Prostate gland (tissue), 2 donors: ENCODE measurements around the gene DPP10. TPM values are rescaled to one million over a fixed set of nuclear protein-coding genes. Genes with fewer than 3 reads are reported as not detected.

Experiments
- DNase-seq: peaks from one replicate; pipeline ENCODE4 v3.0.0-alpha.2; 2019; ENCODE audit warnings: low spot score
- H3K27ac ChIP-seq, 2 donors: fragments of 200-600 bp; sonication (generic); 2 replicates each; pipeline ENCODE4 v1.5.1; 2017 to 2019
- H3K27me3 ChIP-seq: fragments of 200-600 bp; sonication (generic); replicated peaks from 2 replicates; pipeline ENCODE4 v1.5.1; 2019; ENCODE audit not compliant: insufficient read depth
- H3K36me3 ChIP-seq, 2 donors: fragments of 200-600 bp; sonication (generic); 1 replicate in 1 of 2; 2 replicates in 1 of 2; pipeline versions ENCODE4 v1.5.1 to v1.8.1; 2017 to 2019
- H3K4me1 ChIP-seq: fragments of 200-600 bp; sonication (generic); replicated peaks from 2 replicates; pipeline ENCODE4 v1.5.1; 2019
- H3K4me3 ChIP-seq, 2 donors: fragments of 200-600 bp; sonication (generic); 2 replicates each; pipeline ENCODE4 v1.5.1; 2017 to 2019
- H3K9me3 ChIP-seq: fragments of 200-600 bp; sonication (generic); 2 replicates; pipeline ENCODE4 v1.5.1; 2017
- CTCF ChIP-seq, 4 experiments: fragments of 200-600 bp in 2 of 4; fragments of 450-650 bp in 2 of 4; sonication (generic) in 2 of 4; IDR thresholded peaks; 1 replicate in 3 of 4; 2 replicates in 1 of 4; pipeline ENCODE4 v1.5.1; 2016 to 2019; ENCODE audit warnings: antibody characterized with exemption in 4 of 4, mild to moderate bottlenecking in 2 of 4, moderate library complexity in 2 of 4
- POLR2A ChIP-seq: fragments of 450-650 bp; IDR thresholded peaks from one replicate; pipeline ENCODE4 v1.6.1; 2016; ENCODE audit warnings: antibody characterized with exemption, mild to moderate bottlenecking
- POLR2AphosphoS5 ChIP-seq: sonication (generic); formaldehyde crosslinking; IDR thresholded peaks from one replicate; pipeline ENCODE4 v1.6.1; 2017; ENCODE audit warnings: antibody characterized with exemption
- WGBS: methylation state at CpG from one replicate; pipeline ENCODE4 v1.1.5; 2018; 5-methylcytosine and 5-hydroxymethylcytosine counted together
- intact Hi-C: fragments of 100-400 bp; cut with DNase I; formaldehyde crosslinking; loops from one replicate; pipeline ENCODE4 v1.14.2; 2022
- total RNA-seq, 2 donors: library from RNA; depleted of rRNA; stranded (reverse); fragments of >200 nt; gene quantifications; one replicate each; pipeline ENCODE4 v1.1.0, GENCODE V29; 2016

DPP10 gene
- total RNA-seq, 2 donors from 2014 or later: 5.1 TPM; not detected in 1

GRCh38 chr2:114580691-114581090, 138.2 kb downstream of the DPP10 start:
- no peaks in the 10 kb centered on the region for H3K4me1 ChIP-seq
- H3K4me3 ChIP-seq: no peak overlapping the region
- no peaks in the 10 kb centered on the region for H3K36me3 ChIP-seq
- intact Hi-C loops: no loop called here
- WGBS: 50% methylated on average over 6 of the region's 6 CpGs
- no peaks in the 10 kb centered on the region for H3K27me3 ChIP-seq
- no peaks in the 10 kb centered on the region for H3K9me3 ChIP-seq
- TF ChIP-seq POLR2AphosphoS5 (no peak), CTCF (IDR thresholded peaks at IDR 0.05) (no peak), POLR2A (no peak)
- no peak overlapping the region for H3K27ac ChIP-seq
- DNase-seq: no peak

DNA sequence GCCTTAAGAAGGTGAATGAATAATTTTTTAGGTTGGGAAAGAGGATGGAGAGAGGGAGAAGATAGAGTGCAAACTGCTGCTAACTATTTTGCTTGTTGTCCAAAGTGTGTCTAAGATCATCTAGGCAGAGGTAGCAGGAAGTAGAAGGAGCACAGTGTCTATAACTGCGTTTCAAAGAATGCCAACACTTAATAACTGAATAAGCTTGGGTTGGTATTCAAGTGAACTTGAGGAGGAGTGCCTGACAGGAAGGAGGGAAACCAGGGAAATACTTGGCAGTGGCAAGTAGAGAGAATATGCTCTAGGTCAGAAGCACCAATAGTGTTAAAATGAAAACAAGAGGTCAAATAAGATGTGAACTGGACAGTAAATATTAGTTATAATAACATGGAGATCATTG, 155.9 kb downstream of the DPP10 start:
- H3K4me1 ChIP-seq: no peaks in the 10 kb centered on the region
- no peaks in the 10 kb centered on the region for H3K27me3 ChIP-seq
- no peak overlapping the region for H3K4me3 ChIP-seq
- WGBS: 77% methylated on average over 1 of the region's 1 CpG
- intact Hi-C loops: no loop called here
- no peak for DNase-seq
- H3K36me3 ChIP-seq: no peaks in the 10 kb centered on the region
- no peaks in the 10 kb centered on the region for H3K9me3 ChIP-seq
- no peak overlapping the region for H3K27ac ChIP-seq
- no peak for TF ChIP-seq CTCF (IDR thresholded peaks at IDR 0.05)
- TF ChIP-seq POLR2A: no peak
- no peak for TF ChIP-seq POLR2AphosphoS5

- Histone ChIP-seq H3K27me3 (no peaks in the 10 kb centered on the region), H3K4me1 (no peaks in the 10 kb centered on the region), H3K9me3 (no peaks in the 10 kb centered on the region), H3K27ac (no peak overlapping the region), H3K36me3 (no peaks in the 10 kb centered on the region), H3K4me3 (no peak overlapping the region)
- 58% methylated on average over 4 of the region's 4 CpGs for WGBS
- intact Hi-C loops: no loop called here
- TF ChIP-seq POLR2A (no peak), POLR2AphosphoS5 (no peak), CTCF (IDR thresholded peaks at IDR 0.05) (no peak)
- no peak for DNase-seq
These were observed 166.8 kb downstream of the DPP10 start for GRCh38 chr2:114609203-114609602.

GRCh38 chr2:114609801-114610200, 167.4 kb downstream of the DPP10 start:
- DNase-seq: no peak
- Histone ChIP-seq H3K4me1 (no peaks in the 10 kb centered on the region), H3K27ac (no peak overlapping the region), H3K4me3 (no peak overlapping the region), H3K9me3 (no peaks in the 10 kb centered on the region), H3K27me3 (no peaks in the 10 kb centered on the region), H3K36me3 (no peaks in the 10 kb centered on the region)
- WGBS: 39% methylated on average over 8 of the region's 8 CpGs
- TF ChIP-seq POLR2AphosphoS5: no peak
- TF ChIP-seq POLR2A: no peak
- no peak for TF ChIP-seq CTCF (IDR thresholded peaks at IDR 0.05)
- intact Hi-C loops: no loop called here

- H3K27ac ChIP-seq: no peak overlapping the region
- H3K36me3 ChIP-seq: no peaks in the 10 kb centered on the region
- no peak overlapping the region for H3K4me3 ChIP-seq
- DNase-seq: no peak
- H3K4me1 ChIP-seq: no peaks in the 10 kb centered on the region
- no peak for TF ChIP-seq POLR2AphosphoS5
- no peak for TF ChIP-seq POLR2A
- TF ChIP-seq CTCF (IDR thresholded peaks at IDR 0.05): no peak
- 18% methylated on average over 7 of the region's 7 CpGs for WGBS
- intact Hi-C loops: no loop called here
- no peaks in the 10 kb centered on the region for H3K27me3 ChIP-seq
- H3K9me3 ChIP-seq: no peaks in the 10 kb centered on the region
These were observed 168.2 kb downstream of the DPP10 start for GRCh38 chr2:114610677-114611076.
